GM13977 (cell line): Measurements from ENCODE around the gene CTNNBL1.
"Not testable (repeated sequence)": the region's sequence is repeated elsewhere in the genome, so short reads cannot be mapped to it uniquely, and the experiment has no call there.

Source experiments
- DNase-seq: peaks from one replicate; pipeline ENCODE4 v3.0.0; 2012; ENCODE audit warnings: low spot score
- in situ Hi-C: fragments of 300-500 bp; cut with MboI; formaldehyde crosslinking; loops from one replicate; pipeline ENCODE4 v1.12.0; 2022; ENCODE audit warnings: low sequenced_read_pairs, low pct_unique_long_range_greater_than_20kb, mixed read lengths, inconsistent platforms; ENCODE audit not compliant: unreplicated experiment
- TF ChIP-seq, protein P1 (sequence below): IDR thresholded peaks from 2 replicates; pipeline ENCODE4 v1.5.1; 2012; ENCODE audit warnings: mild to moderate bottlenecking, control low read depth; ENCODE audit not compliant: insufficient read depth; ENCODE audit errors: extremely low read depth, missing control alignments

Gene CTNNBL1

DNA sequence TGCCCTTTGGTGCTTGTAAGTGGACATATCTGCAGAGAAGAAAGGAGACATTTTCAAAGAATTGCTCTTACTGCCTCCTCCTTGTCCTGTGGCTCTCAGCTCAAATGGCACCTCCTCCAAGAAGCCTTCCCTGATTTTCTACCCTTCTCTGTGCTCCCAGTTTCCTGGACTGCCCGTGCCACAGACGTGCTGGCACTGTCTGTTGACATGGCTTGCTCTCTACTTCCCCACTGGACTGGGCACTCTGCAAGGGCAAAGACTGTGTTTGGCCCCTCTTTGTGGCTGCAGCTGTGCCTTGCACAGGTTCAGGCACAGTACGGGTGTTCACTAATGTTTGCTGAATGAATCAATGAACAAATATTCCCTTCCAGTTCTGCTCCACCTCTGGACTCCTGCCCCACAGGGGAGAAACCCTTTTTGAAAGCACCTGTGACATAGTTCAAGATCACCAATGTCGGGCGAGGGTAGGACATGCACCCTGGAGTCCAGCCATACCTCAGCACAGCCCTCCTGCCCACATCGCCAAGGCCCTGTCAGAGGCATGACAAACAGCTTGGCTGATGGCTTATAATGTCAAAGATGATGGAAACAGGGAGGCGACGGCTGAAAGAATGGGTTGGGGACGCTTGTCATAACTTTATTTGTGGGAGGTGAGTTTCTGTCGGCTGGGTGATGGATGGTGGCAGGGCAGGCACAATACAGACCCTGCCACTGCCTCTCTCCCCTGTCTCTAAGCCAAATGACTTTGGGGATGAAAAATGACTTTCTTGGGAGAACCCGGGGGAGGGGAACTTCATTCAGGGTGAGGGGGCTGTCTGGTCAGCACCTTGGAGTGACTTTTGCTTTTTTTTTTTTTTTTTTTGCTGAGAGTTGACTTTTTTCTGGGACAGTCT is 15.6 kb upstream of the CTNNBL1 start:
- in situ Hi-C loops: no loop called here
- TF ChIP-seq, protein P1, sequence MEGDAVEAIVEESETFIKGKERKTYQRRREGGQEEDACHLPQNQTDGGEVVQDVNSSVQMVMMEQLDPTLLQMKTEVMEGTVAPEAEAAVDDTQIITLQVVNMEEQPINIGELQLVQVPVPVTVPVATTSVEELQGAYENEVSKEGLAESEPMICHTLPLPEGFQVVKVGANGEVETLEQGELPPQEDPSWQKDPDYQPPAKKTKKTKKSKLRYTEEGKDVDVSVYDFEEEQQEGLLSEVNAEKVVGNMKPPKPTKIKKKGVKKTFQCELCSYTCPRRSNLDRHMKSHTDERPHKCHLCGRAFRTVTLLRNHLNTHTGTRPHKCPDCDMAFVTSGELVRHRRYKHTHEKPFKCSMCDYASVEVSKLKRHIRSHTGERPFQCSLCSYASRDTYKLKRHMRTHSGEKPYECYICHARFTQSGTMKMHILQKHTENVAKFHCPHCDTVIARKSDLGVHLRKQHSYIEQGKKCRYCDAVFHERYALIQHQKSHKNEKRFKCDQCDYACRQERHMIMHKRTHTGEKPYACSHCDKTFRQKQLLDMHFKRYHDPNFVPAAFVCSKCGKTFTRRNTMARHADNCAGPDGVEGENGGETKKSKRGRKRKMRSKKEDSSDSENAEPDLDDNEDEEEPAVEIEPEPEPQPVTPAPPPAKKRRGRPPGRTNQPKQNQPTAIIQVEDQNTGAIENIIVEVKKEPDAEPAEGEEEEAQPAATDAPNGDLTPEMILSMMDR: no peak
- no peak for DNase-seq

DNA sequence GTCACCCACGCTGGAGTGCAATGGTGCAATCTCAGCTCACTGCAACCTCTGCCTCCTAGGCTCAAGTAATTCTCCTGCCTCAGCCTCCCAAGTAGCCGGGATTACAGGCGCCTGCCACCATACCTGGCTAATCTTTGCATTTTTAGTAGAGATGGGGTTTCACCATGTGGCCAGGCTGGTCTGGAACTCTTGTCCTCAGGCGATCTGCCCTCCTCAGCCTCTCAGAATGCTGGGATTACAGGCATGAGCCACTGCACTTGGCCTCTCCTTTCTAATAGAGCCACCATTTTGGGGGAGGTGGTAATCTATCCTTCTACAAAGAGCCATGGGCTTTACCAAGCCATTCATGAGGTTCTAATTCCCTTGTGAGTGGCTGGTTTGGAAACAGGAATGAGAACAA is 14.1 kb upstream of the CTNNBL1 start:
- in situ Hi-C loops, DNase-seq: not testable (repeated sequence)

DNA sequence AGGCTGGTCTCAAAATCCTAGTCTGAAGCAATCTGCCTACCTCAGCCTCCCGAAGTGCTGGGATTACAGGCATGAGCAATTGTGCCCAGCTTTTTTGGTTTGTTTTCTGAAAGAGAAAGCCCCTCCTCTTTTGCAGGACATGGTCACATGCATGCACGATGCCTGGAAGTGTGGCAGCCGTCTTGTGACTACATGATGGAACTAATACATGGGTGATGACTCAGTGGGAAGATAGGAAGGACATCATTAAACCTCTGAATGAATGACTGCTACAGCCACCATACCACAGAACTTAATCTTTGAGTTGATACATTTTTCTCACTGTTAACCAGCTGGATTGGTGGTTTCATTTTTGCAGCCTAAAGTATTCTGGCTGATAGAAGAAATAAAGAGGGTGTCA is 13.4 kb upstream of the CTNNBL1 start:
- TF ChIP-seq, protein P1: no peak
- in situ Hi-C loops: no loop called here
- DNase-seq: no peak

DNA sequence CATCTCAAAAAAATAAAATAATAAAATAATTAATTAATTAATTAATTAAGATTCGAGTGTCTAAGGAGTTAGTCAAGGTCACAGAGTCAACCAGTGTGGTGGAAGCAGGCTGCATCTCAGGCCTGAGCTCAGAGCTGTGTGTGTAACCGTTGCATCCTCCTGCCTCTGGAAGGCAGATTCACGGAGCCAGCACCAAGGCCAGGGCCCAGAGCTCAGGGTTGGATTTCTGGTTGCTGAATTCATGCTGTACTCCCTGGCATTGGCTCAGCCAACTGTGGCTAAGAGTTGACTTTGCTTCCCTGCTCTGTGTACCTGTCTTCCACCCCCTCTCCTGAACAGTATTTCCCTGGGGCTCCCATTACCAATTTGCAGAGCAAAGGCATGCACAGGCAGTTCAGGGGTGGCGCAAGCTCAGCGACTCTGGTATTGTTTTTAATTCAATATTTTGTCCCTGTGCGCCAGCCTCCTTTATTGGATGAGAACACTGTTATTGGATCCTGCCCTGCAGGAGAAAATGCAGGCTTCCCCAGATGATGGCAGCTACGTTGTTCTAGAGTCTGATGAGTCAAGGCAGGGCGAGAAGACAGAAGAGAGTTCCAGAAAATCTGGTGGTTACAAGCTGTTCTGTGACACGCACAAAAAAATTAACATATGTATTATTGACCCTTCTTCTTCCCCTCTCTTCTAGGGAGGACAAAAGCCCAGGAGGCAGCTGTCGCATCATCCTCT is 12.3 kb upstream of the CTNNBL1 start:
- TF ChIP-seq, protein P1: no peak
- no peak for DNase-seq
- in situ Hi-C loops: no loop called here

DNA sequence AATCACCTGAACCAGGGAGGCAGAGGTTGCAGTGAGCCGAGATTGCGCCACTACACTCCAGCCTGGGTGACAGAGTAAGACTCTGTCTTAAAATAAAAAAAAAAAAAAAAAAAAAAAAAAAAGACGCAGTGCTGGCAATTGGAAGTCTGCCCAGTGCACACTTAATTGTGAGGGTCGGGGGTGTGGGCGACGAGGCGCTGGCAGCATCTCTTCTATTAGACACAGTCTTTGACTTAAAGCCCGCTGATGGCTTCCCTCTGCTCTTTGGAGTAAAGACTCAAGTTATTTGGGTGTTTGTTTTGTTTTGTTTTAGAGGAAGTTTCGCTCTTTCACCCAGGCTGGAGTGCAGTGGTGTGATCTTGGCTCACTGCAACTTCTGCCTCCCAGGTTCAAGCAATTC is 10.7 kb upstream of the CTNNBL1 start:
- in situ Hi-C loops, DNase-seq: not testable (repeated sequence)

DNA sequence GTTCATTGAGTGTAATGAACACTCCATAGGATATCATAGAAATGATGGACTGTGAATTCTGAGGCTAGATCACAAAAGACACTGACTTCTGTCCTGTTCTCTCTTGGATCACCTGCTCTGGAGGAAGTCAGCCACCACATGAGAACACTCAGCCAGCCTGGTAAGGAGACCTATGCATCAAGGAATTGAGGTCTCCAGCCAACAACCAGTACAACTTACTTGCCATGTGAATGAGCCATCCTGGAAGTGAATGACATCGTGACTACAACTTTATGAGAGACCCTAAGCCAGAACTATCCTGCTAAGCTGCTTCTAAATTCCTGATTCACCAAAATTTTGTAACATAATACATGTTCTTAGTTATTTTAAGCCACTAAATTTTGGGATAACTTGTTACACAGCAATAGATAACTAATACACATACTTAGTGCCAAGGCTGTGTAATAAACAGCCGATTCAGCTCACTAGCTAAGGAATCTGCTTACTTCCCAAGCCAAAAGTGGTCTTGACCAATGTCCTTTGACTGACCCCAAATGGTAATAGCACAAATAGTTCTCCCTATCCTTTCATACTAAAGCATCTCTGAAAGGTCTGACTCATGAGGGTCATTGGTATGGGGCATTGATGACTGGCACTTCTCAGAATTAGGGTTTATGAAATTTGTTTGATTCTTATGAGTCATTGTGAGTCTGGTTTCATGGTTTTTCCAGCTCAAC is 6.9 kb upstream of the CTNNBL1 start:
- in situ Hi-C loops: no loop called here
- no peak for DNase-seq
- TF ChIP-seq, protein P1: no peak

DNA sequence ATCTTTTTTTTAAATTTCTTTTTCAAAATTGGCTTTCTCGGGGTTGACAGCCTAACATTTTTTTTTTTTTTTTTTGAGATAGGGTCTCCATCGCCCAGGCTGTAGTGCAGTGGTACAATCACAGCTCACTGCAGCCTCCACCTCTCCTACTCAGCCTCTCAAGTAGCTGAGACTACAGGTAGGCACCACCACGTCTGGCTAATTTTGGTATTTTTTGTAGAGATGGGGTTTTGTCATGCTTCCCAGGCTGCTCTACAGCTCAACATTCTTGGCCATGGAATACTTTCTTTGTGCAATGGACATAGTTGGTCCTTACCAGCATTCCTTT is 6.4 kb upstream of the CTNNBL1 start:
- in situ Hi-C loops: no loop called here
- TF ChIP-seq, protein P1: no peak
- no peak for DNase-seq
